Body of pancreas (tissue), 4 donors: ENCODE results near the gene SLC25A1.

Experiments used
- CTCF ChIP-seq, 7 experiments: fragments of 450-650 bp in 4 of 7; fragments of 200-600 bp in 3 of 7; sonication (generic) in 3 of 7; IDR thresholded peaks; one replicate each; pipeline ENCODE4 v1.5.1; 2016 to 2019; ENCODE audit warnings: antibody characterized with exemption in 7 of 7
- POLR2A ChIP-seq, 3 donors: fragments of 450-650 bp; IDR thresholded peaks; one replicate each; pipeline ENCODE4 v1.6.1; 2016; ENCODE audit warnings: antibody characterized with exemption in 3 of 3, mild to moderate bottlenecking in 2 of 3

GRCh38 chr22:19183216-19183615, 4.7 kb upstream of the SLC25A1 start:
- no peak for TF ChIP-seq CTCF (IDR thresholded peaks at IDR 0.05)
- TF ChIP-seq POLR2A (IDR thresholded peaks at IDR 0.05): no peak
